ENCODE results near the gene HAAO. TPM values are rescaled to one million over a fixed set of nuclear protein-coding genes. Genes with fewer than 3 reads are reported as not detected.

The HAAO gene
- total and polyA plus RNA-seq, 2 donors (not counting 3 experiments of a cell fraction or from before 2014, with no cell fraction given): 0.82 to 1.1 TPM

DNA sequence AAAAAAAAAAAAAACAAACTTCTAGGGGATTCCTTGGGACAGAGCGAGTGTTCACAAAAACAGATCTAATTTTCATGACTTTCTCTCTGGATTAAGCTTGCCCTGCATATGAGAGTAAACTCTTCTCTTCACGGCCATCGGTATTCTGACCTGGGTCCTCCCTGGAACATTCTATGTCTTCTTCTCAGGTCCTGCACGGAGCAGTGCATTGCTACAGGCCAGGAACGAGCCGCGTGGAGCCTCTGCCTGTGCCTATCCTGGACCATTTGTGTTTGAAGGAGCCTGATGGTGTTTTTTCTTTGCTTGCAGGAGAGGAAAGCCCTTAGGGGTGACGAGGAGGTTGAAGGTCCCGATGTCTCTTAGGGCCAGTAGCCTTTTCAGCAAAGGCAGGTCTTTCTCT, 26.7 kb downstream of the HAAO start:
- no peaks in the 10 kb centered on the region for H3K4me1 ChIP-seq (ENCODE audit: control insufficient read depth, extremely low read depth, insufficient read depth, low read length)
- no peak overlapping the region for H3K4me2 ChIP-seq (ENCODE audit: insufficient read depth, low read length)
- no peaks in the 10 kb centered on the region for H3K9me3 ChIP-seq (replicated peaks; ENCODE audit: control insufficient read depth, insufficient read depth, low read length)
- no peaks in the 10 kb centered on the region for H4K20me1 ChIP-seq (replicated peaks; ENCODE audit: control insufficient read depth, extremely low read depth, insufficient read depth, low read length)
- intact Hi-C loops (cut with micrococcal nuclease) (no loop called here), dilution Hi-C loops (cut with MboI; ENCODE audit: extremely low pct_ligation_motif_present, low sequenced_read_pairs) (no loop called here)
- no peak for FAIRE-seq
- ChIA-PET CTCF (no interaction called here), POLR2A (no interaction called here)
- H2AFZ ChIP-seq (ENCODE audit: low read depth, low read length): no peak overlapping the region
- no peak overlapping the region for H3K4me3 ChIP-seq (replicated peaks in 1 of 3; ENCODE audit: insufficient read depth in 1 of 3, low read depth in 1 of 3, low read length in 3 of 3)
- TF ChIP-seq POLR2A (IDR thresholded peaks at IDR 0.05; ENCODE audit: low read depth, low read length) (no peak), POLR2AphosphoS5 (IDR thresholded peaks at IDR 0.05; ENCODE audit: insufficient read depth, low read depth, low read length) (no peak), GATA2 (IDR thresholded peaks at IDR 0.05; ENCODE audit: insufficient read depth, insufficient read length, low read depth, low read length) (no peak), MYC (IDR thresholded peaks at IDR 0.05; ENCODE audit: low read depth, low read length) (no peak), JUN (IDR thresholded peaks at IDR 0.05; ENCODE audit: borderline replicate concordance, insufficient read depth, insufficient read length, low read depth) (no peak), EZH2 (IDR thresholded peaks at IDR 0.05; ENCODE audit: borderline replicate concordance, low read depth, low read length, severe bottlenecking) (no peak), FOS (IDR thresholded peaks at IDR 0.05; ENCODE audit: borderline replicate concordance, insufficient read depth, low read length) (no peak), CTCF (IDR thresholded peaks at IDR 0.05; ENCODE audit: extremely low read depth in 1 of 2, insufficient read depth in 1 of 2, low read depth in 1 of 2, low read length in 2 of 2) (no peak)
- TF ChIP-seq, protein P1, sequence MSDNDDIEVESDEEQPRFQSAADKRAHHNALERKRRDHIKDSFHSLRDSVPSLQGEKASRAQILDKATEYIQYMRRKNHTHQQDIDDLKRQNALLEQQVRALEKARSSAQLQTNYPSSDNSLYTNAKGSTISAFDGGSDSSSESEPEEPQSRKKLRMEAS (IDR thresholded peaks at IDR 0.05; ENCODE audit: insufficient read depth, insufficient read length): no peak
- BruUV-seq (replicated peaks): no TSS peak
- H3K36me3 ChIP-seq (ENCODE audit: control insufficient read depth in 2 of 2, extremely low read depth in 1 of 2, insufficient read depth in 2 of 2, low read length in 2 of 2): peaks cover 0 to 1% of the 10 kb centered on the region in 2 experiments
- H3K9me1 ChIP-seq (replicated peaks; ENCODE audit: control insufficient read depth, extremely low read depth, insufficient read depth, low read length): no peaks in the 10 kb centered on the region
- H3K27ac ChIP-seq (ENCODE audit: insufficient read depth, low read depth, low read length): no peak overlapping the region
- no peak overlapping the region for H3K9ac ChIP-seq (replicated peaks; ENCODE audit: extremely low read depth, insufficient read depth, low read length)
- H3K27me3 ChIP-seq (ENCODE audit: control insufficient read depth in 2 of 2, insufficient read depth in 2 of 2, low read length in 2 of 2): no peaks in the 10 kb centered on the region
- DNase-seq (ENCODE audit: low read depth, low spot score): no peak
- H3K79me2 ChIP-seq (ENCODE audit: control insufficient read depth, insufficient read depth, low read length): no peaks in the 10 kb centered on the region
